OCI-LY7 (cell line): ENCODE data around the gene ICA1. TPM values are rescaled to one million over a fixed set of nuclear protein-coding genes. Genes with fewer than 3 reads are reported as not detected.

ENCODE experiments used
- BruUV-seq: library from RNA; stranded (reverse); fragments of 400-500 nt; replicated peaks from 2 replicates; lab custom pipeline; 2021; lab: Mats Ljungman, UMichigan
- CTCF ChIA-PET: fragments of 300-600 bp; sonication (Branson Sonifier 250); formaldehyde crosslinking; loops from one replicate; lab custom pipeline; 2022; ENCODE audit warnings: antibody characterized with exemption; ENCODE audit not compliant: unreplicated experiment; lab: Charles Lee
- POLR2A ChIA-PET: fragments of 300-600 bp; sonication (Branson Sonifier 250); formaldehyde crosslinking; loops from one replicate; lab custom pipeline; 2022; ENCODE audit warnings: antibody characterized with exemption; lab: Charles Lee
- DNase-seq: peaks from one replicate; pipeline ENCODE4 v3.0.0-alpha.2; 2015; ENCODE audit warnings: low spot score
- H2AFZ ChIP-seq: fragments of 200-600 bp; sonication (generic), shearing (Covaris generic); 2 replicates; pipeline ENCODE4 v1.6.1; 2014; ENCODE audit warnings: mild to moderate bottlenecking, antibody characterized with exemption, low read length, moderate library complexity
- H3K27ac ChIP-seq: fragments of 200-600 bp; sonication (generic); 2 replicates; pipeline ENCODE4 v1.5.1; 2014; ENCODE audit warnings: mixed run types, low read depth, mild to moderate bottlenecking, moderate library complexity, low read length, inconsistent platforms; ENCODE audit not compliant: poor library complexity, severe bottlenecking
- H3K36me3 ChIP-seq: fragments of 200-600 bp; sonication (generic); 2 replicates; pipeline ENCODE4 v1.6.1; 2014; ENCODE audit warnings: mild to moderate bottlenecking, antibody characterized with exemption, low read length, moderate library complexity, mixed read lengths; ENCODE audit not compliant: insufficient read depth
- H3K4me1 ChIP-seq: fragments of 200-600 bp; sonication (generic); 2 replicates; pipeline ENCODE4 v1.5.1; 2014; ENCODE audit warnings: mild to moderate bottlenecking, low read length; ENCODE audit not compliant: insufficient read depth, poor library complexity, severe bottlenecking
- H3K4me2 ChIP-seq: fragments of 200-600 bp; sonication (generic); 2 replicates; pipeline ENCODE4 v1.6.1; 2014; ENCODE audit warnings: mild to moderate bottlenecking, low read length
- H3K4me3 ChIP-seq: fragments of 200-600 bp; sonication (generic); 2 replicates; pipeline ENCODE4 v1.5.1; 2014; ENCODE audit warnings: mild to moderate bottlenecking, low read depth, low read length; ENCODE audit not compliant: poor library complexity, severe bottlenecking
- H3K79me2 ChIP-seq: fragments of 200-600 bp; sonication (generic); 2 replicates; pipeline ENCODE4 v1.6.1; 2016; ENCODE audit warnings: low read depth, mild to moderate bottlenecking, low read length, moderate library complexity, mixed read lengths; ENCODE audit not compliant: insufficient read depth
- H3K9me2 ChIP-seq: fragments of 200-600 bp; sonication (generic); 2 replicates; pipeline ENCODE4 v1.6.1; 2016; ENCODE audit warnings: mild to moderate bottlenecking, low read length, mixed read lengths; ENCODE audit not compliant: insufficient read depth
- H3K9me3 ChIP-seq: fragments of 200-600 bp; sonication (generic); 2 replicates; pipeline ENCODE4 v1.6.1; 2014; ENCODE audit warnings: mild to moderate bottlenecking, mixed run types, low read length, mixed read lengths
- H4K20me1 ChIP-seq: fragments of 200-600 bp; sonication (generic); 2 replicates; pipeline ENCODE4 v1.6.1; 2014; ENCODE audit warnings: mild to moderate bottlenecking, antibody characterized with exemption, low read length, moderate library complexity, mixed read lengths; ENCODE audit not compliant: insufficient read depth
- EZH2phosphoT487 ChIP-seq: fragments of 200-600 bp; sonication (generic); IDR thresholded peaks from 2 replicates; pipeline ENCODE4 v1.6.1; 2018; ENCODE audit warnings: low read depth, borderline replicate concordance, mild to moderate bottlenecking, mixed run types, antibody characterized with exemption, low read length, moderate library complexity, mixed read lengths
- intact Hi-C: fragments of 100-400 bp; cut with micrococcal nuclease; formaldehyde crosslinking; loops from one replicate; pipeline ENCODE4 v1.10.0; 2022; ENCODE audit not compliant: unreplicated experiment
- total RNA-seq, 2 experiments: library from RNA; depleted of rRNA in 1 of 2; stranded (reverse); fragments of >200 nt in 1 of 2; shearing (Covaris generic) in 1 of 2; gene quantifications; 2 replicates each; pipeline ENCODE4 v1.2.3, GENCODE V29; 2014 to 2022
- TF ChIP-seq, protein P1 (sequence below): fragments of 200-600 bp; sonication (generic); conservative IDR thresholded peaks from 2 replicates; pipeline ENCODE4 v1.5.1; 2014; ENCODE audit warnings: mild to moderate bottlenecking, antibody characterized with exemption, low read length, moderate library complexity, mixed read lengths

Gene ICA1
- total RNA-seq, 2 experiments from 2014 or later, result 0.49 TPM; not detected in 1

GRCh38 chr7:8112685-8113084 is 149.3 kb downstream of the ICA1 start:
- Histone ChIP-seq H3K36me3 (no peaks in the 10 kb centered on the region), H3K9me2 (no peaks in the 10 kb centered on the region), H3K79me2 (no peaks in the 10 kb centered on the region), H3K9me3 (peaks cover 5% of the 10 kb centered on the region; the same call in 1 of the 2 replicates), H3K27ac (no peak overlapping the region), H3K4me2 (no peak overlapping the region), H4K20me1 (no peaks in the 10 kb centered on the region), H2AFZ (no peak overlapping the region), H3K4me1 (peaks cover 24% of the 10 kb centered on the region), H3K4me3 (no peak overlapping the region)
- no TSS peak for BruUV-seq
- ChIA-PET POLR2A (interaction anchor here (0.9 to 1.0 kb wide), 4 partner anchors 8 to 124 kb away, joined by 3 to 5 read pairs (median 3); no protein-coding TSS in a partner anchor), CTCF (no interaction called here)
- no peak for DNase-seq
- TF ChIP-seq, protein P1, sequence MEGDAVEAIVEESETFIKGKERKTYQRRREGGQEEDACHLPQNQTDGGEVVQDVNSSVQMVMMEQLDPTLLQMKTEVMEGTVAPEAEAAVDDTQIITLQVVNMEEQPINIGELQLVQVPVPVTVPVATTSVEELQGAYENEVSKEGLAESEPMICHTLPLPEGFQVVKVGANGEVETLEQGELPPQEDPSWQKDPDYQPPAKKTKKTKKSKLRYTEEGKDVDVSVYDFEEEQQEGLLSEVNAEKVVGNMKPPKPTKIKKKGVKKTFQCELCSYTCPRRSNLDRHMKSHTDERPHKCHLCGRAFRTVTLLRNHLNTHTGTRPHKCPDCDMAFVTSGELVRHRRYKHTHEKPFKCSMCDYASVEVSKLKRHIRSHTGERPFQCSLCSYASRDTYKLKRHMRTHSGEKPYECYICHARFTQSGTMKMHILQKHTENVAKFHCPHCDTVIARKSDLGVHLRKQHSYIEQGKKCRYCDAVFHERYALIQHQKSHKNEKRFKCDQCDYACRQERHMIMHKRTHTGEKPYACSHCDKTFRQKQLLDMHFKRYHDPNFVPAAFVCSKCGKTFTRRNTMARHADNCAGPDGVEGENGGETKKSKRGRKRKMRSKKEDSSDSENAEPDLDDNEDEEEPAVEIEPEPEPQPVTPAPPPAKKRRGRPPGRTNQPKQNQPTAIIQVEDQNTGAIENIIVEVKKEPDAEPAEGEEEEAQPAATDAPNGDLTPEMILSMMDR, result no peak
- no peak for TF ChIP-seq EZH2phosphoT487
- intact Hi-C loops, result no loop called here

- no peaks in the 10 kb centered on the region for H3K9me2 ChIP-seq
- H3K4me3 ChIP-seq, result no peak overlapping the region
- H3K79me2 ChIP-seq, result no peaks in the 10 kb centered on the region
- peaks cover 24% of the 10 kb centered on the region for H3K4me1 ChIP-seq
- intact Hi-C loops, result no loop called here
- POLR2A ChIA-PET, result no interaction called here
- no peak for DNase-seq
- H4K20me1 ChIP-seq, result no peaks in the 10 kb centered on the region
- no peak overlapping the region for H2AFZ ChIP-seq
- no peaks in the 10 kb centered on the region for H3K36me3 ChIP-seq
- no peak for TF ChIP-seq EZH2phosphoT487
- TF ChIP-seq, protein P1, result no peak
- BruUV-seq, result no TSS peak
- H3K9me3 ChIP-seq, result peaks cover 5% of the 10 kb centered on the region; the same call in 1 of the 2 replicates
- CTCF ChIA-PET, result no interaction called here
- no peak overlapping the region for H3K4me2 ChIP-seq
- H3K27ac ChIP-seq, result no peak overlapping the region
Observed at GRCh38 chr7:8111282-8111960, 150.5 kb downstream of the ICA1 start.
